ENCODE results near the gene RNF123. TPM values are rescaled to one million over a fixed set of nuclear protein-coding genes. Genes with fewer than 3 reads are reported as not detected.

Gene RNF123
- total and polyA plus RNA-seq, 2 donors (not counting 3 experiments of a cell fraction or from before 2014, with no cell fraction given), result 43.4 to 59.3 TPM

GRCh38 chr3:49700453-49701128 lies 11.2 kb downstream of the RNF123 start:
- no peaks in the 10 kb centered on the region for H3K27me3 ChIP-seq (ENCODE audit: control insufficient read depth in 2 of 2, insufficient read depth in 2 of 2, low read length in 2 of 2)
- H3K9ac ChIP-seq (replicated peaks; ENCODE audit: extremely low read depth, insufficient read depth, low read length), result no peak overlapping the region
- dilution Hi-C loops (cut with MboI; ENCODE audit: extremely low pct_ligation_motif_present, low sequenced_read_pairs), result no loop called here
- POLR2A ChIA-PET, result no interaction called here
- no peak overlapping the region for H3K4me2 ChIP-seq (ENCODE audit: insufficient read depth, low read length)
- peaks cover 0 to 34% of the 10 kb centered on the region in 2 experiments for H3K36me3 ChIP-seq (ENCODE audit: control insufficient read depth in 2 of 2, extremely low read depth in 1 of 2, insufficient read depth in 2 of 2, low read length in 2 of 2)
- H2AFZ ChIP-seq (ENCODE audit: low read depth, low read length), result no peak overlapping the region
- no peak for TF ChIP-seq MAX (IDR thresholded peaks at IDR 0.05; ENCODE audit: insufficient read depth, insufficient read length)
- TF ChIP-seq, protein P1, sequence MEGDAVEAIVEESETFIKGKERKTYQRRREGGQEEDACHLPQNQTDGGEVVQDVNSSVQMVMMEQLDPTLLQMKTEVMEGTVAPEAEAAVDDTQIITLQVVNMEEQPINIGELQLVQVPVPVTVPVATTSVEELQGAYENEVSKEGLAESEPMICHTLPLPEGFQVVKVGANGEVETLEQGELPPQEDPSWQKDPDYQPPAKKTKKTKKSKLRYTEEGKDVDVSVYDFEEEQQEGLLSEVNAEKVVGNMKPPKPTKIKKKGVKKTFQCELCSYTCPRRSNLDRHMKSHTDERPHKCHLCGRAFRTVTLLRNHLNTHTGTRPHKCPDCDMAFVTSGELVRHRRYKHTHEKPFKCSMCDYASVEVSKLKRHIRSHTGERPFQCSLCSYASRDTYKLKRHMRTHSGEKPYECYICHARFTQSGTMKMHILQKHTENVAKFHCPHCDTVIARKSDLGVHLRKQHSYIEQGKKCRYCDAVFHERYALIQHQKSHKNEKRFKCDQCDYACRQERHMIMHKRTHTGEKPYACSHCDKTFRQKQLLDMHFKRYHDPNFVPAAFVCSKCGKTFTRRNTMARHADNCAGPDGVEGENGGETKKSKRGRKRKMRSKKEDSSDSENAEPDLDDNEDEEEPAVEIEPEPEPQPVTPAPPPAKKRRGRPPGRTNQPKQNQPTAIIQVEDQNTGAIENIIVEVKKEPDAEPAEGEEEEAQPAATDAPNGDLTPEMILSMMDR (IDR thresholded peaks at IDR 0.05; ENCODE audit: extremely low read depth in 1 of 2, insufficient read depth in 1 of 2, low read depth in 1 of 2, low read length in 2 of 2), result peak in 1 of 2 donors; percentile 6
- no peak for TF ChIP-seq FOS (IDR thresholded peaks at IDR 0.05; ENCODE audit: borderline replicate concordance, insufficient read depth, low read length)
- no peaks in the 10 kb centered on the region for H3K9me1 ChIP-seq (replicated peaks; ENCODE audit: control insufficient read depth, extremely low read depth, insufficient read depth, low read length)
- no TSS peak for BruUV-seq (replicated peaks)
- H4K20me1 ChIP-seq (replicated peaks; ENCODE audit: control insufficient read depth, extremely low read depth, insufficient read depth, low read length), result no peaks in the 10 kb centered on the region
- DNase-seq (ENCODE audit: low read depth, low spot score) (no peak), FAIRE-seq (no peak)
- H3K9me3 ChIP-seq (replicated peaks; ENCODE audit: control insufficient read depth, insufficient read depth, low read length), result no peaks in the 10 kb centered on the region
- CTCF ChIA-PET, result interaction anchor here (0.5 to 3.8 kb wide), 21 partner anchors 8 to 390 kb away, joined by 3 to 27 read pairs (median 3); partner anchors contain the start of genes AMIGO3, MON1A and RBM6
- H3K27ac ChIP-seq (ENCODE audit: insufficient read depth, low read depth, low read length), result no peak overlapping the region
- intact Hi-C loops (cut with micrococcal nuclease), result loop anchor here (5.0 kb wide), 1 partner anchor 102 kb away; the partner anchor contains the start of gene INKA1
- H3K4me1 ChIP-seq (ENCODE audit: control insufficient read depth, extremely low read depth, insufficient read depth, low read length), result peaks cover 5% of the 10 kb centered on the region
- no peaks in the 10 kb centered on the region for H3K79me2 ChIP-seq (ENCODE audit: control insufficient read depth, insufficient read depth, low read length)
- no peak overlapping the region for H3K4me3 ChIP-seq (replicated peaks in 1 of 3; ENCODE audit: insufficient read depth in 1 of 3, low read depth in 1 of 3, low read length in 3 of 3)
